Skeletal muscle tissue (tissue), 4 donors: Measurements from ENCODE around the gene ROBO3. TPM values are rescaled to one million over a fixed set of nuclear protein-coding genes. Genes with fewer than 3 reads are reported as not detected.

Experiments
- H3K27ac ChIP-seq: one replicate; pipeline ENCODE4 v1.7.0; 2013; ENCODE audit warnings: mild to moderate bottlenecking, low read depth, low read length, inconsistent platforms
- H3K27me3 ChIP-seq, 3 donors: one replicate each; pipeline ENCODE4 v1.7.0; 2013; ENCODE audit warnings: low read length in 3 of 3; ENCODE audit not compliant: control insufficient read depth in 3 of 3, insufficient read depth in 3 of 3
- H3K36me3 ChIP-seq, 3 donors: one replicate each; pipeline ENCODE4 v1.7.0; 2013; ENCODE audit warnings: low read length in 3 of 3; ENCODE audit not compliant: control insufficient read depth in 3 of 3, insufficient read depth in 3 of 3
- H3K4me1 ChIP-seq, 3 donors: one replicate each; pipeline ENCODE4 v1.7.0; 2013; ENCODE audit warnings: low read length in 3 of 3, mild to moderate bottlenecking in 3 of 3; ENCODE audit not compliant: control insufficient read depth in 3 of 3, insufficient read depth in 3 of 3
- H3K4me3 ChIP-seq, 3 donors: one replicate each; pipeline ENCODE4 v1.7.0; 2013; ENCODE audit warnings: low read length in 3 of 3
- H3K9ac ChIP-seq, 3 donors: one replicate each; pipeline ENCODE4 v1.7.0; 2013; ENCODE audit warnings: low read length in 3 of 3, mild to moderate bottlenecking in 3 of 3, moderate library complexity in 2 of 3, low read depth in 1 of 3
- H3K9me3 ChIP-seq, 3 donors: one replicate each; pipeline ENCODE4 v1.7.0; 2013; ENCODE audit warnings: low read length in 3 of 3; ENCODE audit not compliant: control insufficient read depth in 3 of 3
- total RNA-seq: library from RNA; depleted of rRNA; stranded (reverse); fragments of >200 nt; gene quantifications from one replicate; pipeline ENCODE4 v1.2.3, GENCODE V29; 2014
- donor health status: Osteomylitis.

ROBO3 gene
- total RNA-seq, 1 donor from 2014 or later, result 12.0 TPM

DNA sequence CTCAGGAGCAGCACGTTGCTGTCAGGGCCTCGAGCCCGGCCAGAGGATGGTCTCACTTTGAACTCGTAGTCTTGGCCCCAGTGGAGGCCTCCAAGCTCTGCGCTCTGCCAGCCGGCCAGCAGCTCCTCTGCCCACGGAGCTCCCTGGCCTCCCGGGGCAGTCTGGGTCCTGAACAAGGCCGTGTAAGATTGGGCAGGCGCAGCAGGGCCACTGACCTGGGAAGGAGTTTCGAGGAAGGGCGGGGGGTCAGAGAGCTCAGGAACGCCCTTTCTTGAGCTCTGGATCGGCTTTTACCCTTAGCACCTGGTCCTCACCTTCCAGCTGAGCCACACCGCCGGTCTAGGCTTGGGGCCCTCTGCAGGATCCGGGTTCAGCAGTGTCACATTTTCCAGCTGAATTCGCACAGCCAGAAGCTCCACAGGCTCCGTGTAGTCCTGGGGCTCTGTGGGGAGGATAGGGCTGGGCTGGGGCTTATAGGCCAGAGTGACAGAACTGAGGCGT, 30.3 kb downstream of the ROBO3 start:
- Histone ChIP-seq H3K4me1 (peaks cover 64 to 72% (median 69%) of the 10 kb centered on the region in 3 donors), H3K36me3 (peaks cover 0 to 5% (median 0%) of the 10 kb centered on the region in 3 donors), H3K4me3 (peak overlapping the region in 2 of 3 donors; percentile 51 to 66), H3K9ac (peak overlapping the region; percentile 29 to 69 (median 55)), H3K27ac (no peak overlapping the region), H3K9me3 (no peaks in the 10 kb centered on the region), H3K27me3 (peaks cover 0 to 2% (median 0%) of the 10 kb centered on the region in 3 donors)

DNA sequence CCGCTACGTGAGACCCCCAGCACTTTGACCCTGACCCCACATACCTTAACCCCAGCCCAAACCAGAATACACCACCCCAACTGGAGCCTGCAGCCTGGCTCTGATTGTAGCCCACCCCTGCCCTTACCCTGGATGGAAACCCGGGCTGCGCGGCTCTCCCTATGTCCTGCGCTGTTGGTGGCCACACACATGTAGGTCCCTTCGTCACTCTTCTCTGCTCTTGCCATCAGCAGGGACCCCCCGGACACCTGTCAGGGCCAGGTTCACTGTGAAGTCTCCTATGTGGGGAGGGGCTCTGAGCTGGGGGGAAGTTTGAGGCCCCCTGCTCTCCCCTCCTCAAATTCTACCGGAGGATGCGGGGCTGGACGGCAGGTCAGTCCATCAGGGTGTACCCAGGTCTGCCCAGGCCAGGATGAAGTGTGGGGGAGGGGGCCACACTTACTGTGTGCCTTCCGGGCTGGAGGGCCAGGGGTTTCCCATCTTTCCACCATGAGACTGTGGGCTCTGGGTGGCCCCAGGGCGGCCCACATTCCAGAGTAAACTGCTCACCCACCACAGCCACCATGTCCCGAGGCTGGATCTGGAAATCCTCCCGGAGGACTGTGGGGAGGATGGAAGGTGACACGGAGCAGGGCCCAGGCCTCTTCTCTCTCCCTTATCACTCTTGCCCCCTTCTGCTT, 31.0 kb downstream of the ROBO3 start:
- H3K9ac ChIP-seq, result peak overlapping the region; percentile 53 to 69 (median 55)
- peak overlapping the region; percentile 36 to 66 (median 51) for H3K4me3 ChIP-seq
- peaks cover 0 to 5% (median 0%) of the 10 kb centered on the region in 3 donors for H3K36me3 ChIP-seq
- peaks cover 0 to 4% (median 0%) of the 10 kb centered on the region in 3 donors for H3K27me3 ChIP-seq
- H3K9me3 ChIP-seq, result no peaks in the 10 kb centered on the region
- peak overlapping the region; percentile 83 for H3K27ac ChIP-seq
- H3K4me1 ChIP-seq, result peaks cover 65 to 66% (median 65%) of the 10 kb centered on the region in 3 donors

DNA sequence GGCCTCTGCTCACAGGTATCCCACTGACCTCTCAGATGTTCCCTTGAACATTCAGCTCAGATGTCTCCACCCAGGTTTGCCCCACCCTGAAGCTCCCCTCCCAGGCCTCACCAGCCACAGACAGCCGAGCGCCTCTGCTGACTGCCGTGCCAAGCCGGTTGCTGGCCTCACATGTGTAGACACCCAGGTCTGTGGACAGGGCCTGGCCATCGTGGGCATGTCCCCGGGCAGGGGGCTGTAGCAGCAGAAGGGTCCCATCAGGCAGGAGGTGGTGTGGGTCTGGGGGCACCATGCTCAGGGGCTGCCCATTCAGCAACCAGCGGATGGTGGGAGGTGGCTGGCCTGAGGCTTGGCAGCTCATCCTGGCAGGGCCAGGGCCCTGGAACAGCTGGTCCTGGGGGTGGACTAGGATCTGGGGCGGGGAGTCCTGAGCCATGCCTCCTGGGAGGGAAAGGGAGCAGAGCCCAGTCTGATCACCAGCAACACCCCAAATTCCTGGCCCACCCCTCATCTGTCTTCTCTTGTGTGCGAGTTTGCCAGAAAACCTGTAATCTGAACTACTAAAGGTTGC, 31.7 kb downstream of the ROBO3 start:
- peaks cover 0 to 5% (median 0%) of the 10 kb centered on the region in 3 donors for H3K36me3 ChIP-seq
- peak overlapping the region; percentile 58 to 66 (median 66) for H3K4me3 ChIP-seq
- H3K9ac ChIP-seq, result peak overlapping the region; percentile 53 to 69 (median 65)
- H3K9me3 ChIP-seq, result no peaks in the 10 kb centered on the region
- peaks cover 0 to 4% (median 3%) of the 10 kb centered on the region in 3 donors for H3K27me3 ChIP-seq
- H3K4me1 ChIP-seq, result peaks cover 58 to 60% (median 59%) of the 10 kb centered on the region in 3 donors
- peak overlapping the region; percentile 83 for H3K27ac ChIP-seq

DNA sequence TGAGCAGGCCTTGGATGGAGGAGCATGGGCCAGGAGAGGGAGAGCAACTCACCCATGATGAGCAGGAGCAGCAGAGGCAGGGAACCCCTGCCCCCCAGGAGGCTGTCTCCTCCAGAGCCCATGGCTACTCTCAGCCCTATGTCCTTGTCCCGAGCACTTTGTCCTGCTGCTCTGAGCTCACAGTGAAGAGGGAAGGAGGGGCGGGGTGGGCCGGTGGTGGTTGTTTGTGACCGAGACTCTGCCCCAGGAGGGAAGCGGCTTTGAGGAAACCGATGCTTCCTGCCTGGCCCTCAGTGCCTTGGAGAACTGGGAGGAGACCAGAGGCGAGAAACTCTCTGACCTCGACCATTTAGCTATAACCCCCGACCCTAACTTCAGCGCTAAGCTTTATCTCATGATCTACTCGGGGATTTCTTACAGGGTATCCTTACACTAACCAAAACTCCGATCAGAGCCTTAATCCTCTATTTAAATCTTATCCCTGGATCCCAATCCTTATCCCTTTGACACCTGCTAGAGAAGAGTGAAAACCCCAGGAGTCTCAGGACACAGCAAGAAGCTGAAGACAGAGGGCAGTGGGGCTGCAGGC, 32.5 kb downstream of the ROBO3 start, which contains the start of gene ROBO4:
ROBO4 (minus strand) TSS at position 192 of the 589 bp plus-strand sequence; CDS start at position 122, 70 bp downstream.
- H3K9me3 ChIP-seq, result no peaks in the 10 kb centered on the region
- H3K9ac ChIP-seq, result peak within 1 kb of the TSS; percentile 53 to 69 (median 65)

DNA sequence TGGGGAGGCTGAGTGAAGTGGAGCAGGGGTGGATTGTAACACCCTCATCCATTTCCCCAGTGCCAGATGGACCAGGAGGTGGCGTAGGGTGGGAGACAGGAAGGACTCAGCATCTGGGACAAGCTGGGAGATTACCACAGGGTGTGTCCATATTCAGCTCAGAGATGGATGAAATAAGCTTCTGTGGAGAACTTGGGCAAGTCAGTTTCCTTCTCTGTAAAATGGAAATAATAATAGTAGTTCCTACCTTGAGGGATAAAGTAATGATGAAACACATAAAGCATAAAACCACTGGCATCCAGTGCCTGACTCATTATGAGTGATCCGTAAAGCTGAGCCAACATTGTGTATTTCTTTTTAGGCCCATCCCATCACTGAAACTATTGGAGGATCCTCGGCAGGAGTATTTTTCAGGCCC, 33.0 kb downstream of the ROBO3 start:
- H3K4me1 ChIP-seq, result peaks cover 44 to 48% (median 46%) of the 10 kb centered on the region in 3 donors
- H3K27me3 ChIP-seq, result peaks cover 0 to 4% (median 3%) of the 10 kb centered on the region in 3 donors
- peak overlapping the region; percentile 13 to 61 (median 23) for H3K9ac ChIP-seq

More for the DNA sequence above, 32.5 kb downstream of the ROBO3 start, which contains the start of gene ROBO4:
- H3K4me3 ChIP-seq, result peak within 1 kb of the TSS; percentile 58 to 66 (median 66)
- H3K36me3 ChIP-seq, result peaks cover 0 to 5% (median 0%) of the 10 kb centered on the region in 3 donors
- peaks cover 0 to 4% (median 3%) of the 10 kb centered on the region in 3 donors for H3K27me3 ChIP-seq
- H3K27ac ChIP-seq, result peak within 1 kb of the TSS; percentile 83
- peaks cover 50 to 53% (median 51%) of the 10 kb centered on the region in 3 donors for H3K4me1 ChIP-seq

DNA sequence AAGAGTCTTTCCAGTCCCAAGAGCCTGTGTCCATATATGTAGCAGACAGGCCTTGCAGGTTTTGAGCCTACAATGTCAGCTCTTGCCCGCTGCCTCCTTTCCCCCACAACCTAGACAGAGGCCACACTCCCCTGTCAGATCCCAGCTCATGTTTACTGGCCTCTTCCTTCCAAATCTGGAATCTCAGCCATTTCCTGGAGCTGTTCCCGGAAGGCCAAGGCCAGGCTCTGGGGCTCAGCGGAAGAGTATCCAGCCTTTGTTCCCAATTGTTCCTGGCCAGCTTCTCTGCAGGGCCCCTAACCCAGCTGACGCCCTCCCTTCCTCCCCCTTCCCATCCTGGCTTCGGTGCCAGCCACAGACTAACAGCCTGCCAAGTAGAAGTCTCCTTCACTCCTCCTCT, 33.5 kb downstream of the ROBO3 start:
- peak overlapping the region; percentile 83 for H3K27ac ChIP-seq
- peaks cover 42 to 44% (median 44%) of the 10 kb centered on the region in 3 donors for H3K4me1 ChIP-seq
- peaks cover 0 to 4% (median 3%) of the 10 kb centered on the region in 3 donors for H3K27me3 ChIP-seq
- H3K9ac ChIP-seq, result peak overlapping the region in 1 of 3 donors; percentile 13
- H3K9me3 ChIP-seq, result no peaks in the 10 kb centered on the region
- H3K36me3 ChIP-seq, result peaks cover 0 to 5% (median 0%) of the 10 kb centered on the region in 3 donors
- no peak overlapping the region for H3K4me3 ChIP-seq

More for the DNA sequence above, 33.0 kb downstream of the ROBO3 start:
- peak overlapping the region; percentile 83 for H3K27ac ChIP-seq
- H3K4me3 ChIP-seq, result no peak overlapping the region
- no peaks in the 10 kb centered on the region for H3K9me3 ChIP-seq
- peaks cover 0 to 5% (median 0%) of the 10 kb centered on the region in 3 donors for H3K36me3 ChIP-seq

DNA sequence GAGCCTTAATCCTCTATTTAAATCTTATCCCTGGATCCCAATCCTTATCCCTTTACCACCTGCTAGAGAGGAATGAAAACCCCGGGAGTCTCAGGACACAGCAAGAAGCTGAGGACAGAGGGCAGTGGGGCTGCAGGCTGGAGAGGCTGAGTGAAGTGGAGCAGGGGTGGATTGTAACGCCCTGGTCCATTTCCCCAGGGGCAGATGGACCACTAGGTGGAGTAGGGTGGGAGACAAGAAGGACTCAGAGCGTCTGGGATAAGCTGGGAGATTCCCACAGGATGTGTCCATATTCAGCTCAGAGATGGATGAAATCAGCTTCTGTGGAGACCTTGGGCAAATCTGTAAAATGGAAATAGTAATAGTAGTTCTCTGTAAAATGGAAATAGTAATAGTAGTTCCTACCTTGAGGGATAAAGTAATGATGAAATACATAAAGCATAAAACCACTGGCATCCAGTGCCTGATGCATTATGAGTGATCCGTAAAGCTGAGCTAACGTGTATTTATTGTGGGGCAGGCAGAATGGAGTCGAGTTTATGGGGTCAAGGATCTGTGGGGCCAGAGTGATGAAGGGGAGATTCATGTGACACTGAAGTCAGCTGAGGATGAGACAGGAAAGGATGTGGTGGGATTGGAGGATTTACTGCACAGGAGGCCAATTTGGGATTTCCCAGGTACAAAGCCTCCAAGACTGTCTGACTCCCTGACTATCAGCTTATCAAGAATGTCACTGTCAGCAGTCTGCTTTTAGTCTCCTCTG, 34.3 kb downstream of the ROBO3 start:
- peak overlapping the region in 1 of 3 donors; percentile 8 for H3K9ac ChIP-seq
- peak overlapping the region; percentile 83 for H3K27ac ChIP-seq
- peaks cover 34 to 41% (median 37%) of the 10 kb centered on the region in 3 donors for H3K4me1 ChIP-seq

DNA sequence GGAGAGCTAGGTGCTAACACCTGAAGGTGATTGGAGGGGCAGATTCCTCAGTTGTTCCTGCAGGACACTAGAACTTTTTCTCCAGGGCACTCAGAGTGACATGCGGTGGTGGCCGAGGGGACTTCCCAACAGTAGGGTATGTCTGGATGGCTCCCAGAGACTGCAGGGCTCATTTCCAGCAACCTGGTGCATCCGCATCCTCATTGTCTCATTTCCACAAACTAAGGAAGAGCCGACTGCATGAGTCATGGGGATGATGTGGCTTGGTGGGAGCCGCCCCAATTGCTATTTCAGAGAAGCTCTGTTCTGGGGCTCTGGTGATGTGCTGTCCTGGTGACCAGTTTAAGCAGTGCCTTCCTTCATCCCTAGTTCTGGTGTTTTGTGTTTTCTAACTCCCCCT, 35.2 kb downstream of the ROBO3 start:
- no peak overlapping the region for H3K4me3 ChIP-seq

More for the DNA sequence above, 34.3 kb downstream of the ROBO3 start:
- H3K9me3 ChIP-seq, result no peaks in the 10 kb centered on the region
- H3K36me3 ChIP-seq, result peaks cover 0 to 2% (median 0%) of the 10 kb centered on the region in 3 donors
- peaks cover 0 to 4% (median 3%) of the 10 kb centered on the region in 3 donors for H3K27me3 ChIP-seq
- no peak overlapping the region for H3K4me3 ChIP-seq

DNA sequence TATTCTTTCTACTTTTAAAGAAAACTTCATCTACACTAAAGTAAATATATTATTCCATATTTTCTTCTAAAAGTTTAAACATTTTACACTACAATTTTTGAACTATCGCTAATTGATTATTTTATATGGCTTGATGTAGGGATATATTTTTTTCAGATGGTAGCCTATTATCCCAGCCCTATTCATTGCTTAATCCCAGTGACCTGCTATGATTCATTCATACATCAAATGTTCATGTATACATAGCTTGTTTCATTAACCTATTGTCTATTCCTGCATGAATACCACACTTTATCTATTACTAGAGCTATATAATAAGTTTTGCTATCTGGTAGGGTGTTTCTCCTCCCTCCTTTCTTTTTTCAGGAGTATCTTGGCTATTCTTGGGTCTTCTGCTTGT, 37.4 kb downstream of the ROBO3 start:
- Histone ChIP-seq H3K27ac (no peak overlapping the region), H3K4me3 (no peak overlapping the region), H3K27me3 (peaks cover 0 to 4% (median 3%) of the 10 kb centered on the region in 3 donors), H3K9me3 (no peaks in the 10 kb centered on the region), H3K4me1 (peaks cover 22 to 26% (median 25%) of the 10 kb centered on the region in 3 donors), H3K9ac (no peak overlapping the region), H3K36me3 (no peaks in the 10 kb centered on the region)

More for the DNA sequence above, 35.2 kb downstream of the ROBO3 start:
- Histone ChIP-seq H3K9me3 (no peaks in the 10 kb centered on the region), H3K27me3 (peaks cover 0 to 4% (median 3%) of the 10 kb centered on the region in 3 donors), H3K4me1 (peaks cover 31 to 37% (median 32%) of the 10 kb centered on the region in 3 donors), H3K27ac (peak overlapping the region; percentile 83), H3K9ac (no peak overlapping the region), H3K36me3 (no peaks in the 10 kb centered on the region)
